Measurements from ENCODE around the gene LARP4B. TPM values are rescaled to one million over a fixed set of nuclear protein-coding genes. Genes with fewer than 3 reads are reported as not detected.

Gene LARP4B
- total RNA-seq, 1 experiment from 2014 or later, result 75.4 TPM

GRCh38 chr10:964321-964987, 32.9 kb upstream of the LARP4B start:
- Histone ChIP-seq H3K4me2 (ENCODE audit: low read depth, low read length, poor library complexity, severe bottlenecking) (no peak overlapping the region), H4K20me1 (ENCODE audit: insufficient read depth, low read depth, low read length) (no peaks in the 10 kb centered on the region), H3K4me1 (ENCODE audit: low read length) (no peaks in the 10 kb centered on the region), H3K9ac (ENCODE audit: low read length) (no peak overlapping the region), H3K9me3 (ENCODE audit: low read length) (no peaks in the 10 kb centered on the region), H2AFZ (ENCODE audit: low read length) (no peak overlapping the region), H3K27me3 (ENCODE audit: low read length) (no peaks in the 10 kb centered on the region), H3K79me2 (ENCODE audit: low read length) (no peaks in the 10 kb centered on the region), H3K4me3 (ENCODE audit: low read length) (no peak overlapping the region), H3K27ac (ENCODE audit: low read length) (no peak overlapping the region), H3K36me3 (ENCODE audit: insufficient read depth, low read length) (no peaks in the 10 kb centered on the region), H3K9me2 (replicated peaks; ENCODE audit: insufficient read depth, low read length) (no peaks in the 10 kb centered on the region)
- no peak for DNase-seq

- H4K20me1 ChIP-seq (ENCODE audit: insufficient read depth, low read depth, low read length), result no peaks in the 10 kb centered on the region
- H2AFZ ChIP-seq (ENCODE audit: low read length), result no peak overlapping the region
- H3K27me3 ChIP-seq (ENCODE audit: low read length), result no peaks in the 10 kb centered on the region; the same call in 1 of the 2 replicates
- no peaks in the 10 kb centered on the region for H3K4me1 ChIP-seq (ENCODE audit: low read length)
- H3K79me2 ChIP-seq (ENCODE audit: low read length), result no peaks in the 10 kb centered on the region
- H3K9me2 ChIP-seq (replicated peaks; ENCODE audit: insufficient read depth, low read length), result no peaks in the 10 kb centered on the region
- no peak overlapping the region for H3K9ac ChIP-seq (ENCODE audit: low read length)
- no peak overlapping the region for H3K4me3 ChIP-seq (ENCODE audit: low read length)
- H3K27ac ChIP-seq (ENCODE audit: low read length), result no peak overlapping the region
- no peak for DNase-seq
- no peaks in the 10 kb centered on the region for H3K36me3 ChIP-seq (ENCODE audit: insufficient read depth, low read length)
- no peak overlapping the region for H3K4me2 ChIP-seq (ENCODE audit: low read depth, low read length, poor library complexity, severe bottlenecking)
- H3K9me3 ChIP-seq (ENCODE audit: low read length), result no peaks in the 10 kb centered on the region
Measured at GRCh38 chr10:963655-964054, 32.1 kb upstream of the LARP4B start.

GRCh38 chr10:963186-963585, 31.7 kb upstream of the LARP4B start:
- H3K4me1 ChIP-seq (ENCODE audit: low read length), result no peaks in the 10 kb centered on the region
- H3K9me2 ChIP-seq (replicated peaks; ENCODE audit: insufficient read depth, low read length), result no peaks in the 10 kb centered on the region
- no peaks in the 10 kb centered on the region for H4K20me1 ChIP-seq (ENCODE audit: insufficient read depth, low read depth, low read length)
- H3K4me2 ChIP-seq (ENCODE audit: low read depth, low read length, poor library complexity, severe bottlenecking), result no peak overlapping the region
- no peaks in the 10 kb centered on the region for H3K79me2 ChIP-seq (ENCODE audit: low read length)
- H3K9ac ChIP-seq (ENCODE audit: low read length), result no peak overlapping the region
- H3K9me3 ChIP-seq (ENCODE audit: low read length), result no peaks in the 10 kb centered on the region
- no peak for DNase-seq
- no peak overlapping the region for H3K4me3 ChIP-seq (ENCODE audit: low read length)
- H2AFZ ChIP-seq (ENCODE audit: low read length), result no peak overlapping the region
- no peak overlapping the region for H3K27ac ChIP-seq (ENCODE audit: low read length)
- no peaks in the 10 kb centered on the region for H3K36me3 ChIP-seq (ENCODE audit: insufficient read depth, low read length)
- no peaks in the 10 kb centered on the region; the same call in 1 of the 2 replicates for H3K27me3 ChIP-seq (ENCODE audit: low read length)

GRCh38 chr10:962342-962741, 30.8 kb upstream of the LARP4B start:
- H3K9me3 ChIP-seq (ENCODE audit: low read length), result no peaks in the 10 kb centered on the region
- H3K4me1 ChIP-seq (ENCODE audit: low read length), result no peaks in the 10 kb centered on the region
- H3K27ac ChIP-seq (ENCODE audit: low read length), result no peak overlapping the region
- no peak overlapping the region for H2AFZ ChIP-seq (ENCODE audit: low read length)
- no peaks in the 10 kb centered on the region for H4K20me1 ChIP-seq (ENCODE audit: insufficient read depth, low read depth, low read length)
- H3K27me3 ChIP-seq (ENCODE audit: low read length), result no peaks in the 10 kb centered on the region; the same call in 1 of the 2 replicates
- H3K9ac ChIP-seq (ENCODE audit: low read length), result no peak overlapping the region
- no peaks in the 10 kb centered on the region for H3K79me2 ChIP-seq (ENCODE audit: low read length)
- DNase-seq, result no peak
- H3K4me3 ChIP-seq (ENCODE audit: low read length), result no peak overlapping the region
- H3K4me2 ChIP-seq (ENCODE audit: low read depth, low read length, poor library complexity, severe bottlenecking), result no peak overlapping the region
- no peaks in the 10 kb centered on the region for H3K36me3 ChIP-seq (ENCODE audit: insufficient read depth, low read length)
- H3K9me2 ChIP-seq (replicated peaks; ENCODE audit: insufficient read depth, low read length), result no peaks in the 10 kb centered on the region

- Histone ChIP-seq H3K4me1 (ENCODE audit: low read length) (no peaks in the 10 kb centered on the region), H3K9ac (ENCODE audit: low read length) (no peak overlapping the region), H3K27me3 (ENCODE audit: low read length) (no peaks in the 10 kb centered on the region; the same call in 1 of the 2 replicates), H3K4me3 (ENCODE audit: low read length) (no peak overlapping the region), H3K36me3 (ENCODE audit: insufficient read depth, low read length) (no peaks in the 10 kb centered on the region), H3K79me2 (ENCODE audit: low read length) (no peaks in the 10 kb centered on the region), H3K27ac (ENCODE audit: low read length) (no peak overlapping the region), H3K9me2 (replicated peaks; ENCODE audit: insufficient read depth, low read length) (no peaks in the 10 kb centered on the region), H3K4me2 (ENCODE audit: low read depth, low read length, poor library complexity, severe bottlenecking) (no peak overlapping the region), H2AFZ (ENCODE audit: low read length) (no peak overlapping the region), H4K20me1 (ENCODE audit: insufficient read depth, low read depth, low read length) (no peaks in the 10 kb centered on the region), H3K9me3 (ENCODE audit: low read length) (no peaks in the 10 kb centered on the region)
- DNase-seq, result no peak
Measured at GRCh38 chr10:958856-959255, 27.4 kb upstream of the LARP4B start.

- no peak for DNase-seq
- Histone ChIP-seq H3K9me3 (ENCODE audit: low read length) (no peaks in the 10 kb centered on the region), H3K9ac (ENCODE audit: low read length) (no peak overlapping the region), H3K4me2 (ENCODE audit: low read depth, low read length, poor library complexity, severe bottlenecking) (no peak overlapping the region), H3K9me2 (replicated peaks; ENCODE audit: insufficient read depth, low read length) (no peaks in the 10 kb centered on the region), H3K27ac (ENCODE audit: low read length) (no peak overlapping the region), H3K4me3 (ENCODE audit: low read length) (no peak overlapping the region), H4K20me1 (ENCODE audit: insufficient read depth, low read depth, low read length) (no peaks in the 10 kb centered on the region), H3K27me3 (ENCODE audit: low read length) (no peaks in the 10 kb centered on the region; the same call in 1 of the 2 replicates), H2AFZ (ENCODE audit: low read length) (no peak overlapping the region), H3K4me1 (ENCODE audit: low read length) (no peaks in the 10 kb centered on the region), H3K36me3 (ENCODE audit: insufficient read depth, low read length) (no peaks in the 10 kb centered on the region), H3K79me2 (ENCODE audit: low read length) (no peaks in the 10 kb centered on the region)
Measured at GRCh38 chr10:958106-958505, 26.6 kb upstream of the LARP4B start.

- Histone ChIP-seq H3K4me3 (ENCODE audit: low read length) (no peak overlapping the region), H3K4me1 (ENCODE audit: low read length) (no peaks in the 10 kb centered on the region), H4K20me1 (ENCODE audit: insufficient read depth, low read depth, low read length) (no peaks in the 10 kb centered on the region), H3K9me2 (replicated peaks; ENCODE audit: insufficient read depth, low read length) (no peaks in the 10 kb centered on the region), H3K4me2 (ENCODE audit: low read depth, low read length, poor library complexity, severe bottlenecking) (no peak overlapping the region), H3K79me2 (ENCODE audit: low read length) (no peaks in the 10 kb centered on the region), H3K9ac (ENCODE audit: low read length) (no peak overlapping the region), H3K36me3 (ENCODE audit: insufficient read depth, low read length) (no peaks in the 10 kb centered on the region), H3K27ac (ENCODE audit: low read length) (no peak overlapping the region), H3K9me3 (ENCODE audit: low read length) (no peaks in the 10 kb centered on the region), H3K27me3 (ENCODE audit: low read length) (no peaks in the 10 kb centered on the region; the same call in 1 of the 2 replicates), H2AFZ (ENCODE audit: low read length) (no peak overlapping the region)
- no peak for DNase-seq
Measured at GRCh38 chr10:955820-956217, 24.3 kb upstream of the LARP4B start.

- Histone ChIP-seq H3K9ac (ENCODE audit: low read length) (no peak overlapping the region), H3K9me3 (ENCODE audit: low read length) (no peaks in the 10 kb centered on the region), H3K4me2 (ENCODE audit: low read depth, low read length, poor library complexity, severe bottlenecking) (no peak overlapping the region)
Measured at GRCh38 chr10:955127-955819, 23.8 kb upstream of the LARP4B start.

More at GRCh38 chr10:955127-955819, 23.8 kb upstream of the LARP4B start:
- Histone ChIP-seq H3K4me1 (ENCODE audit: low read length) (no peaks in the 10 kb centered on the region), H3K9me2 (replicated peaks; ENCODE audit: insufficient read depth, low read length) (no peaks in the 10 kb centered on the region), H3K27me3 (ENCODE audit: low read length) (no peaks in the 10 kb centered on the region; the same call in 1 of the 2 replicates), H3K36me3 (ENCODE audit: insufficient read depth, low read length) (no peaks in the 10 kb centered on the region), H3K27ac (ENCODE audit: low read length) (no peak overlapping the region), H2AFZ (ENCODE audit: low read length) (no peak overlapping the region), H3K79me2 (ENCODE audit: low read length) (no peaks in the 10 kb centered on the region), H4K20me1 (ENCODE audit: insufficient read depth, low read depth, low read length) (no peaks in the 10 kb centered on the region), H3K4me3 (ENCODE audit: low read length) (no peak overlapping the region)
- DNase-seq, result no peak
